Measurements from ENCODE around the gene ARVCF. TPM values are rescaled to one million over a fixed set of nuclear protein-coding genes. Genes with fewer than 3 reads are reported as not detected.

The ARVCF gene
- total RNA-seq, 1 donor, result 2.3 TPM

DNA sequence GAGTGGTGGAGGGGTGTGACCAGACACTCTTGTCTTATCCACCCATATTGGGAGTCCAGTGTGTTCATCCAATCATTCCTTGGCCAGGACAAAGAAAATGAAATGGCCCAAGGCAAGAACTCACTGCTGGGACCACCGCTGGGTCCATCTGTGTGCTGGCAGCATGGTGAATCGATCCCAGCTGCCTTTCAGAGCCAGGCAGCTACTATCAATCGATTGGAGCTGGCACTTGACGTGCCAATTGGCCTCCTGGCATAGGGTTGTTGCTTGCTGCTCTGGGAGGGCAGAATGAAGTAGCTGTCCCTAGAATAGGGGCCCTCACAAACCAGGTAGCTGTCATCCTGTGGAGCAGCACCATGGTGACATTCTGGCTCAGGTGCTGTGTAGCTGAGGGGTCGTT is 1.4 kb upstream of the ARVCF start:
- peaks cover 27% of the 10 kb centered on the region for H3K4me1 ChIP-seq (ENCODE audit: insufficient read depth, low read length)
- H3K9me3 ChIP-seq (ENCODE audit: low read depth, low read length), result no peaks in the 10 kb centered on the region
- peaks cover 20% of the 10 kb centered on the region for H3K27me3 ChIP-seq (ENCODE audit: insufficient read depth, low read length)
- H3K4me3 ChIP-seq (ENCODE audit: low read length), result no peak overlapping the region

DNA sequence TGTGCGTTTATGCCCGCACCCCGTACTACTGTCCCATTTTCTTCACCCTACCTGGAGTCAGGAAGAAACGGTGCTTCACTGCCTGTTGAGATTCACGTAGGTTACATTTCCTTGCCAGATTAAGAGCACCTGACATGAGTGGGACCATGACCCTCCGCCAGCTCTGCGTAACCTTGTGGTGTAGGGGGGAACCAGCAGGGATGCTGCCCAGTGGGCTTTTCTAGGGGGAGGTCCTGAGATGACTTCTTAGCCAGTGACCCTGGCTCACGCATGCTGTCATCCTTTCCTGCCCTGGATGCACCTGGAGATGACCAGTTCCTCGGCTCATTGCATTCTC is 967 bp upstream of the ARVCF start:
- peaks cover 20% of the 10 kb centered on the region for H3K27me3 ChIP-seq (ENCODE audit: insufficient read depth, low read length)
- H3K4me1 ChIP-seq (ENCODE audit: insufficient read depth, low read length), result peaks cover 23% of the 10 kb centered on the region
- H3K9me3 ChIP-seq (ENCODE audit: low read depth, low read length), result no peaks in the 10 kb centered on the region
- no peak overlapping the region for H3K4me3 ChIP-seq (ENCODE audit: low read length)

DNA sequence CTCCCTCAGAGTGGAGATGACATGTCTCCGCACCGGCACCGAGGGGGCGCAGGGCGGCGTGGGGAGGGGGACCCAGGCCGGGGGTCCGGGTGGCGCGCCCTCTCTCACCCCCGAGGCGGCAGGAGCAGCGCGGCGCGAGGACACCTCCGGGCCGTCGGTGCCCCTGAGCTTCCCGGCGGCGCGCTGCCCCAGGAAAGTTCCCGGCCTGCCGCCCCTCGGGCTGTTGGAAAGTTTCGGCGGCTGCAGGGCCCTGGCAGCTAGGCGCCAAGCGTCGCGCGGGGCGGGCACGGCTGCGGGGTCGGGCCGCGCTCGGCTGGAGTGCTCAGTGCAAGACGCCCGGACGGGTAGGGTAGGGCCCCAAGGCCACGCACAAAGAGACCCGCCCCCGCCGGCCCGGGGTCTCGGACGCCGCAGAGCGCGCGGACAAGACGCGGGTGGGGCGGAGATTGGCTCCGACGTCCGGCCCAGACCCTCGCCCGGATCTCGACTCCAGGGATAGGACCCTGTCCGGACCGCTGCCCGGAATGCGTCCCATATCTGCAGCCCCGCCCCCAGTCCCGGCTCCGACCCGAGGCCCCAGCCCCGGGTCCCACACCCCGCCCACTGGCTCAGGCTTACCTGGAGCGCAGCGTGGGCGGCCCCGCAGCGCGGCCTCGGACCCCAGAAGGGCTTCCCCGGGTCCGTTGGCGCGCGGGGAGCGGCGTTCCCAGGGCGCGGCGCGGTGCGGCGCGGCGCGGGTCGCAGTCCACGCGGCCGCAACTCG is 471 bp downstream of the ARVCF start:
- peaks cover 13% of the 10 kb centered on the region for H3K4me1 ChIP-seq (ENCODE audit: insufficient read depth, low read length)
- no peaks in the 10 kb centered on the region for H3K9me3 ChIP-seq (ENCODE audit: low read depth, low read length)
- H3K27me3 ChIP-seq (ENCODE audit: insufficient read depth, low read length), result peaks cover 20% of the 10 kb centered on the region
- peak overlapping the region; percentile 48 for H3K4me3 ChIP-seq (ENCODE audit: low read length)

DNA sequence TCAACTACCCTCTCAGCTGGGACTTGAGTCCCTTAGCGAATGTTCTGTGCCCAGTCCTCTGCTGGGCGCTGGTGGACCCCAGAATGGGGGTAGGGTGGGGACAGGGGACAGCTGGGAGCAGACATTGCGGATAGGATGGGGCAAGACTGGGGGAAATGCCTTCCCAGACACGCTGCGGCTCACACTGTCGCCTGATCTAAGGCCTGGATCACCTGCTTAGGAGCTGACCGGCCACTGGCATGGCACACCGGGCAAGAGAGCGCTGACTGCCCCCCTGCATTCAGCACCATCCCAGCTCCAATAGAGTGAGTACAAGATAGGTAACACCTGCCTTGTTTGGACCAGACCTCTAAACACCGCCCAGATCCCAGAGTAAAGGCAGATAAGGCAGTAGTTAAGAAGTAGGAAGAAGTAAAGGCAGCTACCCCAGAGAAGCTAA is 1.4 kb downstream of the ARVCF start:
- H3K9me3 ChIP-seq (ENCODE audit: low read depth, low read length), result no peaks in the 10 kb centered on the region
- peaks cover 20% of the 10 kb centered on the region for H3K27me3 ChIP-seq (ENCODE audit: insufficient read depth, low read length)
- H3K4me1 ChIP-seq (ENCODE audit: insufficient read depth, low read length), result peaks cover 9% of the 10 kb centered on the region
- H3K4me3 ChIP-seq (ENCODE audit: low read length), result no peak overlapping the region

DNA sequence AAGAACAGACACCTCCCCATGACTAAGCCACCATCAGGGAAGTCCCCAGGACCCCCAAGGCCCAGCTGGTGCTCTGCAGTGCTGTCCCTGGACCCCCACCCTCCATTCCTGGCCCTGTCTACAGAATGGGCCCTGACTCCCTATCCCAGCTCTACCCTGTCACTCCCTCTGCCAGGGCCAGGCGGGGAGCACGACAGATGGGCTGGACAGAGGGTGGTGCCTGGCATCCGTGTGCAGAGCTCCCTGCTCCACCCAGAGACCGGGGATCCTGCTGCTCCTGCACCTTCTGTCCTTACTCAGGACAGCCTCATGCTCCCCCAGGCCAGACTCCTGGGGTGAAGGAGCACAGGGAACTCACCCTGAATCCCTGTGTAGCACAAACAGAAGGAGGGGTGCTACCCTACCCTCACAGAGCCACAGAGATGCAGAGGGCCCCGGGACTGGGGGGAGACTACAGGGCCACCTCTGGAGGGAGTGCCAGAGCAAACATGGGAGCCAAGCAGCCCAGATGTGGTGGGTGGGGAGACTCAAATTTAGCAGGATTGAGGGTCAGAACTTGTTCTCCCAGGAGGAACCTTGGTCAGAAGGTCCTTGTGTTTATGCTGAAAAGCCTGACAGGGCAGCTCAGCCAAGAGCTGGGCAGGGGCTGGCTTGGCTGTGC is 2.0 kb downstream of the ARVCF start:
- no peaks in the 10 kb centered on the region for H3K9me3 ChIP-seq (ENCODE audit: low read depth, low read length)
- H3K4me3 ChIP-seq (ENCODE audit: low read length), result no peak overlapping the region
- peaks cover 20% of the 10 kb centered on the region for H3K27me3 ChIP-seq (ENCODE audit: insufficient read depth, low read length)
- H3K4me1 ChIP-seq (ENCODE audit: insufficient read depth, low read length), result peaks cover 7% of the 10 kb centered on the region

DNA sequence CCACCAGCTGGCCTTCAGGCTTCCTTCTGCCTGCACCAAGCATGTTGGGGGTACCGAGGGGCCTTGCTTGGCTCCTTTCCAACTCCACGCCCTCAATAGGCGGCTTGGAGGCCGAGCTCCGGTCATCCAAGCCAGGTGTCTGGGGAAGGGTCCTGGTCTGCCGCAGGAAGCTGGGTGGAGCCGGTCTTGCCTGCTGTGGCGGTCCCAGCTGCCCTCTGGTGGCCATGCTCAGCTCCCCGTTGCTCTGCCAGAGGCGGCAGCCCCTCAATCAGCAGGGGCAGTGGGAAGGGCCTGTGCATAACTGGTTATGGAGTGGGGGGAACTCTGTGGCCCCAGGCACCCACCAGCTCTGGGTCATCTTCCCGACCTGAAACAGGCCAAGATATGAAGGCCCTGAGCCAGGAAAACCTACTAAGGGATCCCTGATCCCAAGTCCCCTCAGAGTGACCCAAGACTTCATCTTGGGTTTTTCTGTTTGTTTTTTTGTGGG is 3.2 kb downstream of the ARVCF start:
- no peaks in the 10 kb centered on the region for H3K9me3 ChIP-seq (ENCODE audit: low read depth, low read length)
- H3K4me1 ChIP-seq (ENCODE audit: insufficient read depth, low read length), result peaks cover 7% of the 10 kb centered on the region
- H3K27me3 ChIP-seq (ENCODE audit: insufficient read depth, low read length), result peaks cover 20% of the 10 kb centered on the region
- no peak overlapping the region for H3K4me3 ChIP-seq (ENCODE audit: low read length)

DNA sequence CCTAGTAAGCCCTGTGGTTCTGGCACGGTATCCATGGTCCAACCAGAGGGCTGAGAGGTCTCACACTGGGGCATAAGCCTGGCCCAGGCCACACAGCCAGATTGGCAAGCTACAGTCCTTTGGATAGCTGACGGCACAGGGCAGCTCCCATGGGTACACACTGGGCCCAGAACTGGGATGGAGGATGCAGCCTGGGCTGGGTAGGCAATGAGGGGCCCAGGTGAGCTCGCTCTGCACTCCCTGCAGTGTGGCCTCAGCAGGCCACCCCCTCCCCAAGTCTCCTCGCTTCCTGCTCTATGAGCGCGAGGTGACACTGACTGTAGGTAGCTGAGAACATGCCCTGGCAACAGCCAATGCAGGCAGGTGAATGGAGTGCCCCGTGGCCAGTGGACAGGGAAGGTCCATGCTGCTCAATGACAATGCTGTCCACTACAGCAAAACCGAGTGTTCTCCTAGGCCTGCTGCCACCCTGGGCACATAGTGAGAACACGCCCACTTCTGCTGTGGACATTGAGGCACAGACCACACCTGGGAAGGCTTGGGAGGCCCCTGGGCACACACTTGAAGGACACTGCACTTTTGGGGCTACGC is 3.8 kb downstream of the ARVCF start:
- Histone ChIP-seq H3K27me3 (ENCODE audit: insufficient read depth, low read length) (peaks cover 15% of the 10 kb centered on the region), H3K4me3 (ENCODE audit: low read length) (no peak overlapping the region), H3K9me3 (ENCODE audit: low read depth, low read length) (no peaks in the 10 kb centered on the region), H3K4me1 (ENCODE audit: insufficient read depth, low read length) (peaks cover 7% of the 10 kb centered on the region)

DNA sequence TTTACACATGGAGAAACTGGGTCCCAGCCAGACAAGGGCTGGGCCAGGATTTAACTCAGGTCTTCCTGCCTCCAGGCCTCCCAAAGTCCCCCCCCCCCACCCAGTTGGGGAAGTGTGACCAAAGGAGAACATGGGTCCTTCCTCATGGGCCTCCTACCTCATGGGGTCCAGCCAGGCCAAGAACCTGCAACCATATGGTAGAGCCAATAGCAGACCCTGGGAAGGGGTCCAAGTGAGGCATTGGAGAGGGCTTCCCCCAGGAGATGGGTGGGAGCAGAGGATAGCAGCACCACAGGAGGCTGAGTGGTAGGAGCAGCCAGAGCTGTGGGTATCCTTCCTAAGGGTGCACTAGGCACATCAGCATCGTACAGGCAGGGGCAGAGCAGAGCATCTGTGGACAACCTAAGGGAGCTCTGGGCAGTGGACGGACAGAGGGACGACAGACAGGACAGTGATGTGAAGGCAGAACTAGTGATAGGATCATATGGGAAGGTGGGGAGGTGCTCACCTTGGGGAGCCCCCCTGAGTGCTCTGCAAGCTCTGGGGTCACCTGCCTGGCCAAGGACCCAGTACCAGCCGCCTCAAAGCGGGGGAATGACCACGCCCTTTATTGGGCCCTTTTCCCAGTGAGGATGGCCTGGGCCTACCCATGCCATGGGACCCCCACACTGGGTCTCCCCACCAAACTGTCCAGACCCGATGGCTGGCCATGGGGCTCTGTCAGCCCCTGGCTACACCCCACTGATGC is 4.5 kb downstream of the ARVCF start:
- Histone ChIP-seq H3K9me3 (ENCODE audit: low read depth, low read length) (no peaks in the 10 kb centered on the region), H3K27me3 (ENCODE audit: insufficient read depth, low read length) (peaks cover 10% of the 10 kb centered on the region), H3K4me3 (ENCODE audit: low read length) (no peak overlapping the region), H3K4me1 (ENCODE audit: insufficient read depth, low read length) (peaks cover 2% of the 10 kb centered on the region)

DNA sequence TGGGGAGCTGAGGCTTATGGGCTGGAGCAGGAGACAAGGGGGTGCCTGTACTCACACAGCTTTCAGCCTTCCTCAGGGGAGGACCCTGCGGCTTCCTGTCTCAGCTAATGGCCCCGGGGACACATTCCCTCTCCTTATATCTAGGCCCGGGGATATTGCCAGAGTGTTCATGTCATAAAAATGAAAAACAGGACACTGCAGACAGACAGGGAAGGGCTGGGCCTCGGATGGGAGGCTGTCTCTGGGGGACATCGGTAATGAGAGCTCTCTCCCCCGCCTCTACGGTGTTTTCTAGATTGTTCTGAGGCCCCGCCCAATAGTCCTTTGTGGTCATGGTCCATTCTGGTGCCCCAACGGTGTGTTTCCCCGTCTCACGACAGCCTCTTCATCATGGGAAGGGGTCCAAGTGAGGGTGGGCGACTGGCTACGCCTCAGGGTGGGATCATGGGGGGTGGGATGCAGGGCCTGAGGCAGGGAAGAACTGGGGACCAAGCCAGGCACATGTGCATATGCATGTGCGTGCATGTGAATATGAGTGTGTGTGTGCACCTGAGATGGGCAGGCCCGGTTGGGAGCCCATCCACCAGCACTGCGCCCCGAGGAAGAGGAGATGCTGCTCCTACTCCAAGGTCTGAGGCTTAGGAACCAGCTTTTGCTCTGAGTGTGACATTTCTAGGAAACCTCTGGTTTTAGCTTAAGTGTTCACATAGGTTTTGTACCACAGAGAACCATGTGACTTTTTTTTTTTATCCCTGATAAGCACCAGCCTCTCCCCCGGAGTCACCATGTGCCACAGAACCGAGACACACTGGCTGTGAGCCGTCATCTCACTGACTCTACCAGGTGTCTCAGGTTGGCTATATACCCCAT is 5.3 kb downstream of the ARVCF start:
- Histone ChIP-seq H3K9me3 (ENCODE audit: low read depth, low read length) (no peaks in the 10 kb centered on the region), H3K4me3 (ENCODE audit: low read length) (no peak overlapping the region), H3K27me3 (ENCODE audit: insufficient read depth, low read length) (peaks cover 10% of the 10 kb centered on the region), H3K4me1 (ENCODE audit: insufficient read depth, low read length) (no peaks in the 10 kb centered on the region)

DNA sequence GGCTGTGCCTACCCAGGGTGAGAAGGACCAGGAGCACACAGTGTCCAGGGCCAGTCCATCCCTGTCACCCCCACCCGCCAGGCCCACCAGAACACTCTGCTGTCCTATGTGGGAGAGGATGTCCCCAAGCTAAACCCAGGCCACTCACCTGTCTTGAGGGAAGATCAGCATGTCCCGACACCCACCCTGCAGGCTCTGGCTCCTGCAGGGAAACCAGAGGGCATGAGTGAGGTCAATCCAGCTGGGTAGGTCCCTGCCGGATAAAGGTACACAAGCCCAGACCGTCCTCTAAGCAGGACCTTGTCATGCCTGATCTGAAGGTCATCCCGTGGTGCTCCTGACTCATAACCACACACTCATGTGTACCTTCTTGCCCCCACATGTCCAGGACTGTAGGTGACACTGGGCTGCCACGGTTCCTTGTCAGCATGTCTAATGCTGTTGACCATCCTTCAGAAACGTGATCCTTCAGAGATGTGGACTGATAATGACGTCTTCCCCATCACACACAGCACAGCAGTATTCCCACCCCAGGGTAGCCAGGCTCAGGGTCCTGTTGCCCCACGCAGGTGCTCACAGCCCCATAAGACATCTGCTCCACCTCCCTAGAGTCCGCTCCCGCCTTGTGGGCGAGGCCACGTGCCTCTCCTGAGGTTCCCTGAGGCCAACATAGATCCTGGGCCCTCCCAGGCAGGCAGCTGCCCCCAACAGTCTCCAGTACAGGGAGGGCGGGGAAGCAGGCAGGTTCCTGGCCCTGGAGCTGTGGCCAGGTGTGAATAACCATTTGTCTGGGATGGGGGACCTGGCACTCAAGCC is 6.1 kb downstream of the ARVCF start:
- no peaks in the 10 kb centered on the region for H3K9me3 ChIP-seq (ENCODE audit: low read depth, low read length)
- no peaks in the 10 kb centered on the region for H3K4me1 ChIP-seq (ENCODE audit: insufficient read depth, low read length)
- no peak overlapping the region for H3K4me3 ChIP-seq (ENCODE audit: low read length)
- H3K27me3 ChIP-seq (ENCODE audit: insufficient read depth, low read length), result peaks cover 7% of the 10 kb centered on the region

DNA sequence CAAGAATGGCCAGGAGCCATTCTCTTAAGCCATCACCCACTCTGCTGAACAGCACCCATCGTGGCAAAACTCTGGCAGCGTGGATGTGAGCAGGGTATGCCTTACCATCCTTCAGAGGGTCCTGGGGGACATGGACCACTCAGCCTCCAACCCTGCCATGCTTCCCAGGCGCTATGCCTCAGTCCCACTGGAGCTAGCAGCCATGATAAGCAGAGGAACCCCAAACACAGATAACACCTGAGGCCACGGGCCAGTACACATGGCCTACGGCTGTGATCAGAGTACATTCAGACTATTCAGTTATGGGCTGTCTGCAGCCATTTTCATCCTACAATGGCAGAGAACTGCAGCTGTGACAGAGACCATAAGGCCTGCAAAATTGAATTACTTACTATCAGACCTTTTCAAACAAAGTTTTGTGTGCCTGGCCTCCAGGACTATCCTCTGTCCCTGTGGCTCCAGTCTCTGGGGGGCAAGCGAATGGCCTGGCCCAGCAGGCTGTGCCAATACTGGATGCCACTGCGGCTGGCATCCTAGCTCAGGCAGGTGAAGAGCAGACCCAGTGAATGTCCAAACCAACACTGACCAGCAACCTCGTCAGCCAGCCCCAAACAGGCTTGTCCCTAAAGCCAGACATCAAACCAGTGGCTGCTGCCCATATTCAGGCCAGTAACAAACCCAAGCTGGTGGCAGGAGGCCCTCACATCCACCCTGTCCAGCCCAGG is 6.9 kb downstream of the ARVCF start:
- Histone ChIP-seq H3K9me3 (ENCODE audit: low read depth, low read length) (no peaks in the 10 kb centered on the region), H3K4me1 (ENCODE audit: insufficient read depth, low read length) (no peaks in the 10 kb centered on the region), H3K4me3 (ENCODE audit: low read length) (no peak overlapping the region), H3K27me3 (ENCODE audit: insufficient read depth, low read length) (no peaks in the 10 kb centered on the region)

DNA sequence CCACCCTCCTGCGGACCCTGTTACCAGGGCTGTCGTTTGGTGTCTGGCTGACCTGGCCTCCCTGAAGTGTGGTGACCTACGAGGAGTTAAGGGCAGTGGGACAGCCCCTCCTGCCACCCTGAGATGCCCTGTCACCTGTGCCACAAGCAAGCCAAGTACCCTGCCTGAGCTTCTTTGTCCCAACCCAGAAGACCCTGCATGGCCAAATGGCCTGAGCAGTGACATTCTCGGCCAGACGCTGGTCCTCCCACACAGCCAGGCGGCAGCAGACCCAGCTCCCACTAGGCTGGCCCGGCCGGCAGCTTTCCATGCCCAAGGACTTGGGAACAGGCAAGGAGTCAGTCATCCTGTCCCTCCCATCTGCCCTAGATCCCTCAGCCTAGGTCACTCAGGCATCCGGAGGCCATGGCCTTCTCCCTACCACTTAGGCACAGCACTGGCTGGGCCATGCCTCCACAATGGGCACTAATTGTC is 7.6 kb downstream of the ARVCF start:
- Histone ChIP-seq H3K4me3 (ENCODE audit: low read length) (no peak overlapping the region), H3K9me3 (ENCODE audit: low read depth, low read length) (peaks cover 6% of the 10 kb centered on the region), H3K4me1 (ENCODE audit: insufficient read depth, low read length) (no peaks in the 10 kb centered on the region), H3K27me3 (ENCODE audit: insufficient read depth, low read length) (no peaks in the 10 kb centered on the region)
